HEK293T (cell line): ENCODE data around the gene BUD23.
A peak's percentile ranks its signal among the peaks of the same experiment; 100 is the strongest.

Source experiments
- CTCF ChIA-PET: fragments of 350-600 bp; formaldehyde crosslinking; extraction: SDS; loops from one replicate; lab custom pipeline; 2021; ENCODE audit warnings: antibody characterized with exemption, inconsistent platforms; lab: Yijun Ruan, JAX
- POLR2A ChIA-PET: fragments of 350-600 bp; formaldehyde crosslinking; extraction: SDS; loops from one replicate; lab custom pipeline; 2020; ENCODE audit warnings: antibody characterized with exemption, inconsistent platforms; lab: Yijun Ruan, JAX
- DNase-seq: peaks from one replicate; pipeline ENCODE4 v3.0.0; 2012; ENCODE audit warnings: mixed read lengths; ENCODE audit errors: extremely low spot score
- ARNT ChIP-seq: fragments of 450-650 bp; IDR thresholded peaks from 2 replicates; pipeline ENCODE4 v1.6.1; 2017; ENCODE audit warnings: mild to moderate bottlenecking
- BHLHE40 ChIP-seq: fragments of 450-650 bp; IDR thresholded peaks from 2 replicates; pipeline ENCODE4 v1.6.1; 2016; ENCODE audit warnings: mild to moderate bottlenecking, moderate library complexity, borderline replicate concordance
- CTBP1 ChIP-seq: fragments of 450-650 bp; IDR thresholded peaks from 2 replicates; pipeline ENCODE4 v1.6.1; 2016; ENCODE audit warnings: borderline replicate concordance
- ELF4 ChIP-seq: fragments of 450-650 bp; IDR thresholded peaks from 2 replicates; pipeline ENCODE4 v1.6.1; 2017; ENCODE audit warnings: antibody characterized with exemption
- FOXA1 ChIP-seq: fragments of 450-650 bp; IDR thresholded peaks from 2 replicates; pipeline ENCODE4 v1.6.1; 2016; ENCODE audit warnings: mild to moderate bottlenecking
- FOXK2 ChIP-seq: fragments of 450-650 bp; IDR thresholded peaks from 2 replicates; pipeline ENCODE4 v1.6.1; 2016; ENCODE audit warnings: mild to moderate bottlenecking
- FOXM1 ChIP-seq: fragments of 450-650 bp; IDR thresholded peaks from 2 replicates; pipeline ENCODE4 v1.6.1; 2017; ENCODE audit warnings: mild to moderate bottlenecking, borderline replicate concordance
- HDGF ChIP-seq: fragments of 450-650 bp; IDR thresholded peaks from 2 replicates; pipeline ENCODE4 v1.6.1; 2017; ENCODE audit warnings: antibody characterized with exemption, borderline replicate concordance
- L3MBTL2 ChIP-seq: fragments of 450-650 bp; conservative IDR thresholded peaks from 2 replicates; pipeline ENCODE4 v1.6.1; 2016; ENCODE audit warnings: mild to moderate bottlenecking
- LEF1 ChIP-seq: fragments of 450-650 bp; IDR thresholded peaks from 2 replicates; pipeline ENCODE4 v1.6.1; 2017; ENCODE audit warnings: mild to moderate bottlenecking, borderline replicate concordance
- NFRKB ChIP-seq: fragments of 450-650 bp; IDR thresholded peaks from 2 replicates; pipeline ENCODE4 v1.6.1; 2016; ENCODE audit warnings: mild to moderate bottlenecking, moderate library complexity
- SP1 ChIP-seq: fragments of 450-650 bp; IDR thresholded peaks from 2 replicates; pipeline ENCODE4 v1.6.1; 2017
- SUZ12 ChIP-seq: fragments of 450-650 bp; IDR thresholded peaks from 2 replicates; pipeline ENCODE4 v1.6.1; 2016; ENCODE audit warnings: mild to moderate bottlenecking
- TARDBP ChIP-seq: fragments of 450-650 bp; IDR thresholded peaks from 2 replicates; pipeline ENCODE4 v1.6.1; 2016
- ZNF384 ChIP-seq: fragments of 450-650 bp; IDR thresholded peaks from 2 replicates; pipeline ENCODE4 v1.6.1; 2016
- TF ChIP-seq, protein P1 (sequence below): fragments of 450-650 bp; IDR thresholded peaks from 2 replicates; pipeline ENCODE4 v1.6.1; 2016

The BUD23 gene

DNA sequence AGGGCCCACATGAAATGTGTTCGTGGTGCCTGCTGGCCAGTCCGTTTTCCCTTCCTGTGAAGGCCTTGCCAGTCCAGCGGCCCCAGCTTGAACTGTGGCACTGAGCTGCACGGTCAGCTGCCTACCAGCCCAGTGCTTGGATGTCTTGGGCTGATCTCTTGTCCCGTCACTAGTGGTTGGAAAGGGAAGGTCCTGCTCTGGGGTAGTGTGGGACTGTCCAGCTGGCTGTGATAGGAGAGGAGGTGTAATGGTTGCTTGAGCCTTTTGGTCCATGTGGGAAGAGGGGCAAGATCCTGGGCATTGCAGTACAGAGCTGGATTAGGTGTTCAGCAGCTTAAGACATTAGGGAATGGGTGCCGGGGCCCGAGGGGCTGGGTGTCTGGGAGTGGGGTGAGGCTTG lies 15.0 kb downstream of the BUD23 start:
- CTCF ChIA-PET, result interaction anchor here (1.3 kb wide), 1 partner anchor 19 kb away, joined by 3 read pairs; no protein-coding TSS in a partner anchor
- no peak for TF ChIP-seq TARDBP
- TF ChIP-seq, protein P1, sequence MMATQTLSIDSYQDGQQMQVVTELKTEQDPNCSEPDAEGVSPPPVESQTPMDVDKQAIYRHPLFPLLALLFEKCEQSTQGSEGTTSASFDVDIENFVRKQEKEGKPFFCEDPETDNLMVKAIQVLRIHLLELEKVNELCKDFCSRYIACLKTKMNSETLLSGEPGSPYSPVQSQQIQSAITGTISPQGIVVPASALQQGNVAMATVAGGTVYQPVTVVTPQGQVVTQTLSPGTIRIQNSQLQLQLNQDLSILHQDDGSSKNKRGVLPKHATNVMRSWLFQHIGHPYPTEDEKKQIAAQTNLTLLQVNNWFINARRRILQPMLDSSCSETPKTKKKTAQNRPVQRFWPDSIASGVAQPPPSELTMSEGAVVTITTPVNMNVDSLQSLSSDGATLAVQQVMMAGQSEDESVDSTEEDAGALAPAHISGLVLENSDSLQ, result no peak
- TF ChIP-seq FOXM1, result no peak
- no peak for TF ChIP-seq NFRKB
- no peak for TF ChIP-seq SP1
- TF ChIP-seq ZNF384, result no peak
- no peak for TF ChIP-seq ARNT
- TF ChIP-seq ELF4, result no peak
- TF ChIP-seq L3MBTL2, result no peak
- no peak for TF ChIP-seq SUZ12
- no peak for TF ChIP-seq BHLHE40
- no peak for TF ChIP-seq LEF1
- DNase-seq, result no peak
- POLR2A ChIA-PET, result no interaction called here

DNA sequence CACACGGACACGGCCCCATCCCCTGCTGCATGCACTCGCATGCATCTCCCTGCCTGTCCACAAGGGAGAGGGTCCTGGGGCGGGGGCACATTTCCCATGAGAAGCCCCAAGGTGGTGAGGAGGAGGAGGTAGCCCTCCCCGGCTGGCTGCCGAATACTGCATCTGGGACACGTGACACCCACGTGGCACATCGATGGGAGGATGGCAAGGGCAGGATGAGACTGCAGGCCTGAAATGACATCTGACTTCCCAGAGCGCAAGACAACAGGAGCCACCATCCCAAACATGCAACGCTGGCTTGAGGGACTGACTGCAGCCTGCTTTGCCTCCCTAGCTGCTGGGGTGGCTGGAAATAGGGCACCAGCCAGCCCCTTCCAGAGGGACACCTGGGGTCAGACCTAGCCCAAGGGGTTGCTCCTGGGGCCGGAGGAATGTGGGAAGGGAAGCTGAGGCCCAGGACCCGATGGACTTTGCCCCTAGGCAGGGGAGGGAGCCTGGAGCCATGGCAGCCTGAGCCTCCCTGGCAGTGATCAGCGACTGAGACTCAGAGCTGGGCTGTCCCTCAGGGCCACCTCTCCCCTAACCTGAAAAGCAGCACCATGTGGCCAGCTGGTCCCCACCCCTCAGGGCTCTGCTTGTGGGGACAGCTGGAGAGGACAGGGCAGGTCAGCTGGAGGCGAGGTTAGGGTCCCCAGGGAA lies 16.1 kb downstream of the BUD23 start:
- ChIA-PET CTCF (no interaction called here), POLR2A (no interaction called here)
- DNase-seq, result no peak

DNA sequence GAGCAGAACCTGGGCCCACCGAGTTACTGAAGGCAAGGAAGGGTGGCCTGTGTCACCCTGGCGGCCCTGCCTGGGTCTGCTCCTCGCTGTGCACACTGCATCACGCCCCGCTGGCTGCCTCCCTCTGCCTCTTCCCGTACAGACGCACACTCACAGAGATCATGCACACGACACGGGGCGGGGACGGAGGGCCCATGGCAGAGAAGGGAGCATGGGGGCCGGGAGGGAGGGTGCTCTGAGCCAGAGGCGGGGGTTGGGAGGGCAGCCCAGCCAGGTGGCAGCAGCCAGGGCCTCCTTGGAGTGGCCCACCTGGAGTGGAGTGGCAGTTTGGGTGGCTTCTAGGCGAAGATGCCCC lies 16.6 kb downstream of the BUD23 start:
- CTCF ChIA-PET, result interaction anchor here (1.4 kb wide), 1 partner anchor 26 kb away, joined by 3 read pairs; no protein-coding TSS in a partner anchor
- DNase-seq, result no peak
- no peak for TF ChIP-seq ELF4
- no peak for TF ChIP-seq L3MBTL2
- TF ChIP-seq FOXA1, result no peak
- no peak for TF ChIP-seq NFRKB
- no peak for TF ChIP-seq FOXM1
- no peak for TF ChIP-seq LEF1
- no peak for TF ChIP-seq ZNF384
- TF ChIP-seq TARDBP, result no peak
- TF ChIP-seq CTBP1, result no peak
- no peak for TF ChIP-seq BHLHE40
- TF ChIP-seq FOXK2, result no peak
- TF ChIP-seq SUZ12, result no peak
- TF ChIP-seq HDGF, result no peak
- no peak for TF ChIP-seq ARNT
- TF ChIP-seq, protein P1, result no peak
- POLR2A ChIA-PET, result no interaction called here

More for the DNA sequence above, 16.1 kb downstream of the BUD23 start:
- no peak for TF ChIP-seq BHLHE40
- TF ChIP-seq SUZ12, result no peak
- no peak for TF ChIP-seq FOXK2
- TF ChIP-seq ELF4, result no peak
- TF ChIP-seq ZNF384, result no peak
- no peak for TF ChIP-seq LEF1
- no peak for TF ChIP-seq FOXA1
- TF ChIP-seq, protein P1, result no peak
- no peak for TF ChIP-seq L3MBTL2
- TF ChIP-seq NFRKB, result no peak

DNA sequence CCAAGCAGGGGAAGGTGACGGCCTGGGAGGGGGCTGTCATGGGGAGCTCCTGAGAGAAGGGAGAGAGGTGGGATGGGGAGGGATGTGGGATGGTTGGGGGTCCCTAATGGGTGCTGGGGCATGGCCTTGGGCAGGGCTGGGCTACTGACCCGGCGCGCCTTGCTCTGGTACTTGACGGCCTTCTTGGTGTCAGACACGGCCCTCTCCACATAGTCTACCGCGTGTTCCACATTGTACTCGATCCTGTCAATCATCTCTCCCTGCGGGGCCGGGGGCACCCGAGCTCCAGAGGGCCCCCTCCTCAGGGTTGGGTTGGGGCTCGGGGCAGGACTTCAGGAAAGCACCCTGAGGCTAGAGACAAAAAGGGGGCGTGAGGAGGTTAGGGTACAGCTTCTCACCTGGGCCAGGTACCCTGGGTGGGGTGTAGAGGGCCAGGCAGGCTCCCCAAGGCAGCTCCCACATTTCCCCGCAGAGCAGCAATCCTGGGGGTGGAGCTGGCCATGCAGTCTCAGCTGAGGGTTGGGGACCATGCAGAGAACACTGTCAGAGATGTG lies 17.3 kb downstream of the BUD23 start:
- POLR2A ChIA-PET, result interaction anchor here (0.7 to 1.6 kb wide), 3 partner anchors 11 to 38 kb away, joined by 3 to 4 read pairs (median 3); partner anchors contain the start of genes ABHD11, BUD23 and DNAJC30
- CTCF ChIA-PET, result interaction anchor here (0.7 to 1.4 kb wide), 5 partner anchors 15 to 94 kb away, joined by 3 to 4 read pairs (median 3); no protein-coding TSS in a partner anchor
- no peak for DNase-seq
- TF ChIP-seq L3MBTL2 (no peak), FOXK2 (no peak), FOXM1 (no peak), TARDBP (no peak), ARNT (no peak), BHLHE40 (no peak), LEF1 (no peak), FOXA1 (no peak), HDGF (no peak)
- TF ChIP-seq, protein P1, result no peak

DNA sequence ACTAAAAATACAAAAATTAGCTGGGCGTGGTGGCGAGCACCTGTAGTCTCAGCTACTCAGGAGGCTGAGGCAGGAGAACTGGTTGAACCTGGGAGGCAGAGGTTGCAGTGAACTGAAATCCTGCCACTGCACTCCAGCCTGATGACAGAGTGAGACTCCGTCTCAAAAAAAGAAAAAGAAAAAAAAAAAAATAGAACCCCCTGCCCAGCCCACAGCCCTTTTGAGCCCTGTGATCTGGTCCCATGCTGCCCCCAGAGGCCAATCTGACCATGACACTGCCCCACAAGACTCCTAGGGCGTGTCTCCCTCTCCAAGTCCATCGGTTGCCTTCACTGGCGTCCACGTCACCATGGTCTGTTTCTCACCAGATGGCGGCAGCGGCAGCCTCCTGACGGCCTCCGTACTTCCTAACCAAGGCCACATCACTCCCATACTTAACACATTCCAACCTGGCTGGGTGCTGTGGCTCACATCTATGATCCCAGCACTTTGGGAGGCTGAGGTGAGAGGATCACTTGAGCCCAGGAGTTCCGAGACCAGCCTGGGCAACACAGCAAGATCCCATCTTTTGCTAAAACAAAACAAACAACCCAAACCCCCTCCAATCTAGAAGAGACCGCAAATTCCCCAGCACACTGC lies 18.1 kb downstream of the BUD23 start:
- CTCF ChIA-PET, result interaction anchor here (0.8 to 1.5 kb wide), 7 partner anchors 14 to 94 kb away, joined by 3 to 4 read pairs (median 3); partner anchors contain the start of gene STX1A
- POLR2A ChIA-PET, result interaction anchor here (0.7 to 1.6 kb wide), 3 partner anchors 10 to 37 kb away, joined by 3 to 4 read pairs (median 3); partner anchors contain the start of genes ABHD11, BUD23 and DNAJC30

More for the DNA sequence above, 18.1 kb downstream of the BUD23 start:
- TF ChIP-seq FOXK2 (no peak), NFRKB (no peak), FOXA1 (no peak), HDGF (no peak), L3MBTL2 (no peak), SP1 (no peak), SUZ12 (no peak), LEF1 (no peak), TARDBP (no peak), BHLHE40 (no peak), FOXM1 (no peak), CTBP1 (no peak), ELF4 (no peak), ARNT (no peak), ZNF384 (no peak; the same call in 1 of the 2 replicates)
- TF ChIP-seq, protein P1, result no peak
- peak; percentile 76 for DNase-seq
